ENCODE results near the gene ALOX15B.

GRCh38 chr17:8046929-8047768, 8.3 kb downstream of the ALOX15B start:
- TF ChIP-seq CTCF (conservative IDR thresholded peaks at IDR 0.05) (no peak), EZH2 (IDR thresholded peaks at IDR 0.05; ENCODE audit: low read depth) (no peak)

All from PC-9 (cell line).